OCI-LY1 (cell line): Measurements from ENCODE around the gene LINC01488.

Experiments
- EZH2 ChIP-seq: fragments of 200-600 bp; sonication (generic), shearing (Covaris generic); IDR thresholded peaks from 2 replicates; pipeline ENCODE4 v1.8.0; 2017; ENCODE audit warnings: borderline replicate concordance, mixed run types, mild to moderate bottlenecking, antibody characterized with exemption, low read length, moderate library complexity, mixed read lengths
- TF ChIP-seq, protein P1 (sequence below): fragments of 200-600 bp; sonication (generic), shearing (Covaris generic); IDR thresholded peaks from 2 replicates; pipeline ENCODE4 v1.5.1; 2017; ENCODE audit warnings: mild to moderate bottlenecking, antibody characterized with exemption, low read length, moderate library complexity, mixed read lengths

DNA sequence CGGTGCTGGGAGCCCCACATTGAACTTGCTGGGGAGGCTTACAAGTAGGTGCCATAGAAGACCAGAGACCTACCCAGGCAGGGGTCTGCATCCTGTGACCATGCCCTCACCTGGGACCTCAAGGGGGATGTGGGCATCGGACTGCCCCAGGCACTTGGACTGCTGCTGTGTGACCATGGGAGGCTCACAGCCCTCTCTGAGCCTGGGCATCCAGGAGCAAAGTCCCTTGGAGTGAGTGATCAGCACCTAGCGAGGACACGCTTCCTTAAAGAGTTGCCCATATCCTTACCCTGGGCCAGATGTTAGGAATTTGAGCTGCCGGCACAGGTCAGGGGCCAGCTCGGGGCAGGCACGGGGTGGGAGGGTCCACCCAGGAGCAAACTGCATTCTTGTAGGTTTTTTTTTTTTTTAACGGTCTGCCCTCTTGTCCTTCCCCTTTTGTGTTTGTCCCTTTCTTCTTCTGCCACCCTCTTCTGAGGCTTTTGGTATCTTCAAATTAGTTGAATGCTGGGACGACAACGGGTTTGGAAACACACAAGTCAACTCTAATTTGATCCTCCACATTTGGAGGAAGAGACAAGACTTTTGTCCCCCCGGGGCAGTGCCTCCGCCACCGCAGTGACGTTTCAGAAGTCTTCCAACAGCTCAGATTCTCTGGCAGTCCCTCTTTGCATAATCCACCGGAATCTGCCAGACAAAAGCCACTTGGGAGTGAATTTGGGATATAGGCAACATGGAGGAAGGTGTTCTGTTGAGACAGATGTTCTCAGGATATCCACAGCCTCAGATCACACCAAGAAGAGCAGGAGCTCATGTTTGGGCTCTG is 46.1 kb upstream of the LINC01488 start:
- TF ChIP-seq, protein P1, sequence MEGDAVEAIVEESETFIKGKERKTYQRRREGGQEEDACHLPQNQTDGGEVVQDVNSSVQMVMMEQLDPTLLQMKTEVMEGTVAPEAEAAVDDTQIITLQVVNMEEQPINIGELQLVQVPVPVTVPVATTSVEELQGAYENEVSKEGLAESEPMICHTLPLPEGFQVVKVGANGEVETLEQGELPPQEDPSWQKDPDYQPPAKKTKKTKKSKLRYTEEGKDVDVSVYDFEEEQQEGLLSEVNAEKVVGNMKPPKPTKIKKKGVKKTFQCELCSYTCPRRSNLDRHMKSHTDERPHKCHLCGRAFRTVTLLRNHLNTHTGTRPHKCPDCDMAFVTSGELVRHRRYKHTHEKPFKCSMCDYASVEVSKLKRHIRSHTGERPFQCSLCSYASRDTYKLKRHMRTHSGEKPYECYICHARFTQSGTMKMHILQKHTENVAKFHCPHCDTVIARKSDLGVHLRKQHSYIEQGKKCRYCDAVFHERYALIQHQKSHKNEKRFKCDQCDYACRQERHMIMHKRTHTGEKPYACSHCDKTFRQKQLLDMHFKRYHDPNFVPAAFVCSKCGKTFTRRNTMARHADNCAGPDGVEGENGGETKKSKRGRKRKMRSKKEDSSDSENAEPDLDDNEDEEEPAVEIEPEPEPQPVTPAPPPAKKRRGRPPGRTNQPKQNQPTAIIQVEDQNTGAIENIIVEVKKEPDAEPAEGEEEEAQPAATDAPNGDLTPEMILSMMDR = no peak
- TF ChIP-seq EZH2 = no peak
